Uterus (tissue), 2 donors: ENCODE measurements around the gene KRT12.

ENCODE experiments used
- CTCF ChIP-seq, 4 experiments: fragments of 200-600 bp in 2 of 4; fragments of 450-650 bp in 2 of 4; sonication (generic) in 2 of 4; IDR thresholded peaks; one replicate each; pipeline ENCODE4 v1.5.1; 2016 to 2019; ENCODE audit warnings: antibody characterized with exemption in 4 of 4, mild to moderate bottlenecking in 2 of 4, moderate library complexity in 1 of 4
- POLR2A ChIP-seq, 2 donors: fragments of 450-650 bp; IDR thresholded peaks; one replicate each; pipeline ENCODE4 v1.6.1; 2016; ENCODE audit warnings: antibody characterized with exemption in 2 of 2, mild to moderate bottlenecking in 1 of 2, moderate library complexity in 1 of 2

- TF ChIP-seq CTCF (IDR thresholded peaks at IDR 0.05) (no peak), POLR2A (IDR thresholded peaks at IDR 0.05) (no peak)
Observed at GRCh38 chr17:40864661-40865390, 2.2 kb downstream of the KRT12 start.
